Measurements from ENCODE around the gene DLK1. TPM values are rescaled to one million over a fixed set of nuclear protein-coding genes. Genes with fewer than 3 reads are reported as not detected.

The DLK1 gene
- total RNA-seq, 1 donor from 2014 or later = not detected

GRCh38 chr14:100728962-100729361 lies 2.3 kb downstream of the DLK1 start:
- intact Hi-C loops (cut with micrococcal nuclease) = no loop called here
- Mint-ChIP-seq H3K4me3 (no peak overlapping the region), H3K9me3 (no peaks in the 10 kb centered on the region), H3K36me3 (ENCODE audit: low read depth) (no peaks in the 10 kb centered on the region), H3K4me1 (no peaks in the 10 kb centered on the region), H3K27me3 (peaks cover 34% of the 10 kb centered on the region), H3K27ac (no peak overlapping the region)
- no peak for DNase-seq

- Mint-ChIP-seq H3K27ac (no peak overlapping the region), H3K36me3 (ENCODE audit: low read depth) (no peaks in the 10 kb centered on the region), H3K4me1 (no peaks in the 10 kb centered on the region), H3K9me3 (no peaks in the 10 kb centered on the region), H3K4me3 (no peak overlapping the region), H3K27me3 (peaks cover 31% of the 10 kb centered on the region)
- intact Hi-C loops (cut with micrococcal nuclease) = no loop called here
- DNase-seq = no peak
Observed at GRCh38 chr14:100729982-100730381, 3.3 kb downstream of the DLK1 start.

GRCh38 chr14:100730581-100730980 lies 3.9 kb downstream of the DLK1 start:
- intact Hi-C loops (cut with micrococcal nuclease) = no loop called here
- DNase-seq = no peak
- Mint-ChIP-seq H3K27me3 (peaks cover 30% of the 10 kb centered on the region), H3K36me3 (ENCODE audit: low read depth) (no peaks in the 10 kb centered on the region), H3K27ac (no peak overlapping the region), H3K9me3 (no peaks in the 10 kb centered on the region), H3K4me1 (no peaks in the 10 kb centered on the region), H3K4me3 (no peak overlapping the region)

- no peak for DNase-seq
- Mint-ChIP-seq H3K36me3 (ENCODE audit: low read depth) (no peaks in the 10 kb centered on the region), H3K4me1 (no peaks in the 10 kb centered on the region), H3K27ac (no peak overlapping the region), H3K9me3 (no peaks in the 10 kb centered on the region), H3K27me3 (peaks cover 25% of the 10 kb centered on the region), H3K4me3 (no peak overlapping the region)
- intact Hi-C loops (cut with micrococcal nuclease) = no loop called here
Observed at GRCh38 chr14:100731011-100731670, 4.4 kb downstream of the DLK1 start.

- Mint-ChIP-seq H3K4me1 (no peaks in the 10 kb centered on the region), H3K4me3 (no peak overlapping the region), H3K27me3 (peaks cover 20% of the 10 kb centered on the region), H3K9me3 (no peaks in the 10 kb centered on the region), H3K27ac (no peak overlapping the region), H3K36me3 (ENCODE audit: low read depth) (no peaks in the 10 kb centered on the region)
- intact Hi-C loops (cut with micrococcal nuclease) = no loop called here
- no peak for DNase-seq
Observed at GRCh38 chr14:100731846-100732765, 5.4 kb downstream of the DLK1 start.

GRCh38 chr14:100732766-100733100 lies 6.0 kb downstream of the DLK1 start:
- Mint-ChIP-seq H3K27me3 (peaks cover 14% of the 10 kb centered on the region), H3K27ac (no peak overlapping the region), H3K4me1 (no peaks in the 10 kb centered on the region), H3K9me3 (no peaks in the 10 kb centered on the region), H3K36me3 (ENCODE audit: low read depth) (no peaks in the 10 kb centered on the region), H3K4me3 (no peak overlapping the region)
- intact Hi-C loops (cut with micrococcal nuclease) = no loop called here
- no peak for DNase-seq

GRCh38 chr14:100733152-100733850 lies 6.6 kb downstream of the DLK1 start:
- H3K36me3 Mint-ChIP-seq (ENCODE audit: low read depth) = no peaks in the 10 kb centered on the region
- no peak overlapping the region for H3K4me3 Mint-ChIP-seq
- H3K27me3 Mint-ChIP-seq = peaks cover 8% of the 10 kb centered on the region
- no peaks in the 10 kb centered on the region for H3K4me1 Mint-ChIP-seq
- intact Hi-C loops (cut with micrococcal nuclease) = no loop called here
- no peak overlapping the region for H3K27ac Mint-ChIP-seq
- no peaks in the 10 kb centered on the region for H3K9me3 Mint-ChIP-seq
- no peak for DNase-seq

- Mint-ChIP-seq H3K9me3 (no peaks in the 10 kb centered on the region), H3K27ac (no peak overlapping the region), H3K27me3 (no peaks in the 10 kb centered on the region), H3K36me3 (ENCODE audit: low read depth) (no peaks in the 10 kb centered on the region), H3K4me3 (no peak overlapping the region), H3K4me1 (no peaks in the 10 kb centered on the region)
- intact Hi-C loops (cut with micrococcal nuclease) = no loop called here
- DNase-seq = no peak
Observed at GRCh38 chr14:100734031-100734990, 7.6 kb downstream of the DLK1 start.

GRCh38 chr14:100735271-100735670 lies 8.6 kb downstream of the DLK1 start:
- H3K9me3 Mint-ChIP-seq = no peaks in the 10 kb centered on the region
- no peak overlapping the region for H3K27ac Mint-ChIP-seq
- no peaks in the 10 kb centered on the region for H3K27me3 Mint-ChIP-seq
- no peaks in the 10 kb centered on the region for H3K4me1 Mint-ChIP-seq
- no peak for DNase-seq
- H3K36me3 Mint-ChIP-seq (ENCODE audit: low read depth) = no peaks in the 10 kb centered on the region
- intact Hi-C loops (cut with micrococcal nuclease) = no loop called here
- no peak overlapping the region for H3K4me3 Mint-ChIP-seq

GRCh38 chr14:100736269-100737180 lies 9.8 kb downstream of the DLK1 start:
- Mint-ChIP-seq H3K4me1 (no peaks in the 10 kb centered on the region), H3K9me3 (no peaks in the 10 kb centered on the region)
- intact Hi-C loops (cut with micrococcal nuclease) = no loop called here

GRCh38 chr14:100737526-100737925 lies 10.8 kb downstream of the DLK1 start:
- no peak for DNase-seq
- Mint-ChIP-seq H3K36me3 (ENCODE audit: low read depth) (no peaks in the 10 kb centered on the region), H3K4me1 (peaks cover 2% of the 10 kb centered on the region), H3K4me3 (no peak overlapping the region), H3K27me3 (no peaks in the 10 kb centered on the region), H3K9me3 (no peaks in the 10 kb centered on the region), H3K27ac (no peak overlapping the region)
- intact Hi-C loops (cut with micrococcal nuclease) = no loop called here

More at GRCh38 chr14:100736269-100737180, 9.8 kb downstream of the DLK1 start:
- no peak overlapping the region for H3K27ac Mint-ChIP-seq
- no peak overlapping the region for H3K4me3 Mint-ChIP-seq
- DNase-seq = no peak
- H3K36me3 Mint-ChIP-seq (ENCODE audit: low read depth) = no peaks in the 10 kb centered on the region
- no peaks in the 10 kb centered on the region for H3K27me3 Mint-ChIP-seq

GRCh38 chr14:100738269-100738691 lies 11.6 kb downstream of the DLK1 start:
- Mint-ChIP-seq H3K4me3 (no peak overlapping the region), H3K27me3 (no peaks in the 10 kb centered on the region), H3K27ac (no peak overlapping the region), H3K4me1 (peaks cover 2% of the 10 kb centered on the region), H3K9me3 (no peaks in the 10 kb centered on the region), H3K36me3 (ENCODE audit: low read depth) (no peaks in the 10 kb centered on the region)
- no peak for DNase-seq
- intact Hi-C loops (cut with micrococcal nuclease) = no loop called here

Measured in activated CD4-positive, alpha-beta T cell treated with anti-CD3 and anti-CD28 coated beads, Interleukin-2, amount 10 ng/mL, durations not matched to agents 24 days and 14 days (primary cell).